Vagina (tissue), 2 donors: ENCODE measurements around the gene EBNA1BP2. TPM values are rescaled to one million over a fixed set of nuclear protein-coding genes. Genes with fewer than 3 reads are reported as not detected.

Experiments used
- DNase-seq, 2 donors: peaks; one replicate each; pipeline ENCODE4 v3.0.0-alpha.2; 2017; ENCODE audit errors: extremely low spot score in 2 of 2
- H3K27ac ChIP-seq: fragments of 200-600 bp; sonication (generic); one replicate; pipeline ENCODE4 v1.5.1; 2019
- H3K27me3 ChIP-seq: fragments of 200-600 bp; sonication (generic); one replicate; pipeline ENCODE4 v1.5.1; 2019
- H3K36me3 ChIP-seq, 2 donors: fragments of 200-600 bp; sonication (generic); one replicate each; pipeline ENCODE4 v1.5.1; 2017 to 2019
- H3K4me1 ChIP-seq: fragments of 200-600 bp; sonication (generic); one replicate; pipeline ENCODE4 v1.5.1; 2019
- H3K4me3 ChIP-seq, 2 donors: fragments of 200-600 bp; sonication (generic); 1 replicate in 1 of 2; 2 replicates in 1 of 2; pipeline ENCODE4 v1.5.1; 2016 to 2019
- H3K9me3 ChIP-seq: fragments of 200-600 bp; sonication (generic); one replicate; pipeline ENCODE4 v1.5.1; 2019
- POLR2A ChIP-seq, 2 donors: fragments of 450-650 bp; IDR thresholded peaks; one replicate each; pipeline ENCODE4 v1.6.1; 2017; ENCODE audit warnings: antibody characterized with exemption in 2 of 2, mild to moderate bottlenecking in 2 of 2, moderate library complexity in 2 of 2
- POLR2AphosphoS5 ChIP-seq, 2 donors: sonication (generic); formaldehyde crosslinking; IDR thresholded peaks; one replicate each; pipeline ENCODE4 v1.9.0; 2017; ENCODE audit warnings: antibody characterized with exemption in 2 of 2, mild to moderate bottlenecking in 2 of 2, low read depth in 1 of 2; ENCODE audit not compliant: insufficient read depth in 1 of 2
- intact Hi-C: fragments of 100-400 bp; cut with DNase I; formaldehyde crosslinking; loops from one replicate; pipeline ENCODE4 v1.15.1; 2023
- total RNA-seq: library from RNA; depleted of rRNA; stranded (reverse); fragments of >200 nt; gene quantifications from one replicate; pipeline ENCODE4 v1.2.3, GENCODE V29; 2016
- TF ChIP-seq, protein P1 (sequence below), 3 experiments: fragments of 450-650 bp in 2 of 3; fragments of 200-600 bp in 1 of 3; sonication (generic) in 1 of 3; IDR thresholded peaks; one replicate each; pipeline ENCODE4 v1.5.1; 2017 to 2019; ENCODE audit warnings: antibody characterized with exemption in 3 of 3, mild to moderate bottlenecking in 2 of 3, moderate library complexity in 2 of 3

The EBNA1BP2 gene
- total RNA-seq, 1 donor from 2014 or later: 43.5 TPM

DNA sequence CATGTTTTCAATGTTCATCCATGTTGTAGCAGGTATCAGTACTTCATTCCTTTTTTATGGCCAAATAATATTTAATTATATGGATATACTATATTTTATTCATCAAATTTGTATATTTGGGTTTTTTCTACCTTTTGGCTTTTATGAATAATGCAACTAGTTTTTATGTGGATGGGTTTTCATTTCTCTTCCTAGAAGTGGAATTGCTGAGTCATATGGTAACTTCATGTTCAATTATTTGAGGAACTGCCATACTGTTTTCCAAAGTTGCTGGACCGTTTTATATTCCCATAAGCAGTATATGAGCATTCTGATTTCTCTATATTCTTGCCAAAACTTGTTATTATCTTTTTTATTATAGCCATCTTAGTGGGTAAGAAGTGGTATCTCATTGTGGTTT lies 16.0 kb upstream of the EBNA1BP2 start:
- Histone ChIP-seq H3K27ac (no peak overlapping the region), H3K4me3 (no peak overlapping the region), H3K9me3 (no peaks in the 10 kb centered on the region), H3K36me3 (no peaks in the 10 kb centered on the region), H3K27me3 (no peaks in the 10 kb centered on the region), H3K4me1 (no peaks in the 10 kb centered on the region)
- no peak for TF ChIP-seq POLR2AphosphoS5 (IDR thresholded peaks at IDR 0.05; ENCODE audit: insufficient read depth in 1 of 2, low read depth in 1 of 2)
- TF ChIP-seq, protein P1, sequence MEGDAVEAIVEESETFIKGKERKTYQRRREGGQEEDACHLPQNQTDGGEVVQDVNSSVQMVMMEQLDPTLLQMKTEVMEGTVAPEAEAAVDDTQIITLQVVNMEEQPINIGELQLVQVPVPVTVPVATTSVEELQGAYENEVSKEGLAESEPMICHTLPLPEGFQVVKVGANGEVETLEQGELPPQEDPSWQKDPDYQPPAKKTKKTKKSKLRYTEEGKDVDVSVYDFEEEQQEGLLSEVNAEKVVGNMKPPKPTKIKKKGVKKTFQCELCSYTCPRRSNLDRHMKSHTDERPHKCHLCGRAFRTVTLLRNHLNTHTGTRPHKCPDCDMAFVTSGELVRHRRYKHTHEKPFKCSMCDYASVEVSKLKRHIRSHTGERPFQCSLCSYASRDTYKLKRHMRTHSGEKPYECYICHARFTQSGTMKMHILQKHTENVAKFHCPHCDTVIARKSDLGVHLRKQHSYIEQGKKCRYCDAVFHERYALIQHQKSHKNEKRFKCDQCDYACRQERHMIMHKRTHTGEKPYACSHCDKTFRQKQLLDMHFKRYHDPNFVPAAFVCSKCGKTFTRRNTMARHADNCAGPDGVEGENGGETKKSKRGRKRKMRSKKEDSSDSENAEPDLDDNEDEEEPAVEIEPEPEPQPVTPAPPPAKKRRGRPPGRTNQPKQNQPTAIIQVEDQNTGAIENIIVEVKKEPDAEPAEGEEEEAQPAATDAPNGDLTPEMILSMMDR (IDR thresholded peaks at IDR 0.05): no peak
- TF ChIP-seq POLR2A (IDR thresholded peaks at IDR 0.05): no peak
- no peak for DNase-seq
- intact Hi-C loops: no loop called here

DNA sequence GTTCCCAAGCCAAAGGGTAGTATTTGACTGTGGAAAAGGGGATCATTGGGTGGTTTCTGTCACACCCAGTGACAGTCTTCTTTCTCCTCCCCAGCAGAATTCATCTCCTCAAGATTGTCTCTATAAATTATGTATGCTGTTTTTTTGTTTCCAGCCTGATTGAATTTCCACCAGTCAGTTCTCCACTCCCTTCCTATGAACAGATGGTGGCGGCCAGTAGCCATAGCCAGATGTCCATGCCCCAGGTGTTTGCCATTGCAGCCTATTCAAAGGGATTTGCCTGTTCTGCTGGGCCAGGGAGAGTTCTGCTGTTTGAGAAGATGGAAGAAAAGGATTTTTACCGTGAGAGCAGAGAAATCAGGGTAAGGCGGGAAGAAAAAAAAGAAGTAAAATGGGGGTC lies 12.9 kb upstream of the EBNA1BP2 start:
- H3K36me3 ChIP-seq: no peaks in the 10 kb centered on the region
- TF ChIP-seq POLR2AphosphoS5 (IDR thresholded peaks at IDR 0.05; ENCODE audit: insufficient read depth in 1 of 2, low read depth in 1 of 2): no peak
- TF ChIP-seq POLR2A (IDR thresholded peaks at IDR 0.05): no peak
- TF ChIP-seq, protein P1 (IDR thresholded peaks at IDR 0.05): no peak
- intact Hi-C loops: no loop called here
- H3K4me1 ChIP-seq: no peaks in the 10 kb centered on the region
- H3K27me3 ChIP-seq: no peaks in the 10 kb centered on the region
- H3K27ac ChIP-seq: no peak overlapping the region
- H3K4me3 ChIP-seq: no peak overlapping the region
- no peaks in the 10 kb centered on the region for H3K9me3 ChIP-seq
- no peak for DNase-seq

DNA sequence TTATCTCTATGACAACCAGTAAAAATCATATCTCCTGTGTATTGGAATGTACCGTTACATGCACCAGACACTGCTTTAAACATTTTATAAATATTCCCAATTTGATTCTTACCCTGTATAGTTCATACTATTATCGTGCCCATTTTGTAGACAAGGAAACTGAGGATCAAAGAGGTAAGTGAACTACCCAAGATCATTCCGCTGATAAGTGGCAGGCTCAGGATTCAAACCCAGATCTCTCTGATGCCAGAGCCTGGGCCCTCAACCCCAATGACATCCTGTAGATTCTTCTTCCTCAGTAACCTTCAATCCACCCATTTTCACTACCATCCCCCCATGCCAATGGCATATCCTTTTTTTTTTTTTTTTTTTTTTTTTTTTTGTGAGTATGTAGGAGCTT lies 12.3 kb upstream of the EBNA1BP2 start:
- no peak for TF ChIP-seq POLR2A (IDR thresholded peaks at IDR 0.05)
- TF ChIP-seq POLR2AphosphoS5 (IDR thresholded peaks at IDR 0.05; ENCODE audit: insufficient read depth in 1 of 2, low read depth in 1 of 2): no peak
- TF ChIP-seq, protein P1 (IDR thresholded peaks at IDR 0.05): no peak
- intact Hi-C loops: no loop called here
- no peaks in the 10 kb centered on the region for H3K9me3 ChIP-seq

DNA sequence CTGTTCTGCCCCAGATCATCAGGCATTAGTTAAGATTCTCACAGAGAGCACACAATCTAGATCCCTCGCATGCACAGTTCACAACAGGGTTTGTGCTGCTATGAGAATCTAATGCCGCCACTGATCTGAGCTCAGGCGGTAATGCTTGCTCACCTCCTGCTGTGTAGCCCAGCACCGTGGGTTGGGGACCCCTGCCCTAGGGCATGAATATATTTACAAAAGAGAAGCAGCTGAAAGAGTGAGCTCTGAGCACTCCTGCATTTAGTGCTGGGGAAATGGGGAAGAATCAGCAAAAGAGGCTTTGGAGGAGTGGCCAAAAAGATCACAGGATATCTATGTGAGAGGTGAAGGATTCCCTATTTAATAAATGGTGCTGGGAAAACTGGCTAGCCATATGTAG lies 5.6 kb upstream of the EBNA1BP2 start:
- H3K36me3 ChIP-seq: no peaks in the 10 kb centered on the region
- H3K27ac ChIP-seq: no peak overlapping the region
- H3K27me3 ChIP-seq: no peaks in the 10 kb centered on the region
- H3K9me3 ChIP-seq: no peaks in the 10 kb centered on the region
- no peak overlapping the region for H3K4me3 ChIP-seq
- peaks cover 4% of the 10 kb centered on the region for H3K4me1 ChIP-seq
- no peak for DNase-seq
- TF ChIP-seq POLR2AphosphoS5 (IDR thresholded peaks at IDR 0.05; ENCODE audit: insufficient read depth in 1 of 2, low read depth in 1 of 2) (no peak), POLR2A (IDR thresholded peaks at IDR 0.05) (no peak)
- TF ChIP-seq, protein P1 (IDR thresholded peaks at IDR 0.05): no peak
- intact Hi-C loops: no loop called here

More for the DNA sequence above, 12.3 kb upstream of the EBNA1BP2 start:
- no peak for DNase-seq
- H3K36me3 ChIP-seq: no peaks in the 10 kb centered on the region
- no peak overlapping the region for H3K27ac ChIP-seq
- no peak overlapping the region for H3K4me3 ChIP-seq
- H3K4me1 ChIP-seq: no peaks in the 10 kb centered on the region
- no peaks in the 10 kb centered on the region for H3K27me3 ChIP-seq

DNA sequence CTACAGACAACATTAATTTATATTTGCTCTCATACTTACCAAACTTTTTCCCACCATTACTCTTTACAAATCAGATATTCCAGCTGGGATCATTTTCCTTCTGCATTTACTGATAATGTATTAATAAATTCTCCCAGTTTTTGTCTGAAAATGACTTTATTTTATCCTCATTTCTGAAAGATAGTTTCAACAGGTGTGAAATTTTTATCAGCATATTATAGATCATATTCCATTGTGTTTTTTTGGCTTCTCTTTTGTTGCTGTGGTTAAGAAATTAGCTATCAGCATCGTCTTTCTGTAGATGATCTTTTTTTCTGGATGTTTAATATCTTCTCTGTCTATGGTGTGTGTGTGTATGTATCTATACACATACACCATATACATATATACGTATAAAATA lies 2.8 kb upstream of the EBNA1BP2 start:
- H3K9me3 ChIP-seq: no peaks in the 10 kb centered on the region
- H3K27me3 ChIP-seq: no peaks in the 10 kb centered on the region
- no peak for DNase-seq
- no peak overlapping the region for H3K27ac ChIP-seq
- no peaks in the 10 kb centered on the region for H3K36me3 ChIP-seq
- peaks cover 23% of the 10 kb centered on the region for H3K4me1 ChIP-seq
- TF ChIP-seq, protein P1 (IDR thresholded peaks at IDR 0.05): no peak
- no peak for TF ChIP-seq POLR2A (IDR thresholded peaks at IDR 0.05)
- no peak for TF ChIP-seq POLR2AphosphoS5 (IDR thresholded peaks at IDR 0.05; ENCODE audit: insufficient read depth in 1 of 2, low read depth in 1 of 2)
- no peak overlapping the region for H3K4me3 ChIP-seq
- intact Hi-C loops: no loop called here
